Right atrium auricular region (tissue), 2 donors: ENCODE results near the gene AGBL4. TPM values are rescaled to one million over a fixed set of nuclear protein-coding genes. Genes with fewer than 3 reads are reported as not detected.
"Not testable (repeated sequence)": the region's sequence is repeated elsewhere in the genome, so short reads cannot be mapped to it uniquely, and the experiment has no call there.

Source experiments
- DNase-seq: peaks from one replicate; pipeline ENCODE4 v3.0.0-alpha.2; 2019; ENCODE audit warnings: low spot score
- H3K27ac ChIP-seq, 2 donors: fragments of 200-600 bp; sonication (generic); 1 replicate in 1 of 2; 2 replicates in 1 of 2; pipeline ENCODE4 v1.5.1; 2016 to 2019
- H3K27me3 ChIP-seq, 2 donors: fragments of 200-600 bp; sonication (generic); one replicate each; pipeline versions ENCODE4 v1.5.1 to v1.6.0; 2017 to 2019
- H3K36me3 ChIP-seq: fragments of 200-600 bp; sonication (generic); one replicate; pipeline ENCODE4 v1.5.1; 2016
- H3K4me1 ChIP-seq, 2 donors: fragments of 200-600 bp; sonication (generic); one replicate each; pipeline versions ENCODE4 v1.5.1 to v1.6.0; 2017 to 2019
- H3K4me3 ChIP-seq, 2 donors: fragments of 200-600 bp; sonication (generic); 1 replicate in 1 of 2; 2 replicates in 1 of 2; pipeline ENCODE4 v1.5.1; 2017 to 2019; ENCODE audit warnings: mild to moderate bottlenecking in 1 of 2, moderate library complexity in 1 of 2
- H3K9me3 ChIP-seq, 2 donors: fragments of 200-600 bp; sonication (generic); one replicate each; pipeline ENCODE4 v1.5.1; 2019
- total RNA-seq, 2 donors: library from RNA; depleted of rRNA; stranded (reverse); fragments of >200 nt; gene quantifications; one replicate each; pipeline ENCODE4 v1.1.0, GENCODE V29; 2016
- TF ChIP-seq, protein P1 (sequence below), 2 donors: fragments of 200-600 bp; sonication (generic); IDR thresholded peaks; one replicate each; pipeline ENCODE4 v1.5.1; 2019; ENCODE audit warnings: antibody characterized with exemption in 2 of 2

AGBL4 gene
- total RNA-seq, 2 donors from 2014 or later = 0.94 to 1.7 TPM

DNA sequence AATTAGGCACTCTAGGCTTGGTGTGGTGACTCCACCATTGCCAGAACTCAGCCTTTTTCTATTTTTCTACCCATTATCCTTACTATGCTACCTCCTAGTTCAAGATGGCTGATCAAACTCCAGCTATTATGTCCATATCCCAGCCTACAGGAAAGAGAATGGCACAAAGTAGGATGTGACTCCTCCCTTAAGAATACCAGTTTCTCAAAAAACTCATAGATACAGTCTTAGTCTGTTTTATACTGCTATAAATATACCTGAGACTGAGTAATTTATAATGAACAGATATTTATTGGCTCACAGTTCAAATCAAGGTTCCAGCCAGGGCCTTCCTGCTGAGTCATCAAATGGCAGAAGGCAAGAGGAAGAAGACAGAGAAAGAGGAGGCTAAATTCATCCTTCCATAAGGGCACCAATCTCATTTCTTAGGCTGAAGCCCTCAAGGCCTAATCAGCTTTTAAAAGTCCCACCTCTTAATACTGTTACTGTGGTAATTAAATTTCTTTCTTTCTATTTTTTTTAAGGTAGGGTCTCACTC lies 704.3 kb downstream of the AGBL4 start:
- Histone ChIP-seq H3K27me3 (no peaks in the 10 kb centered on the region), H3K9me3 (no peaks in the 10 kb centered on the region), H3K36me3 (no peaks in the 10 kb centered on the region), H3K4me1 (no peaks in the 10 kb centered on the region), H3K27ac (no peak overlapping the region), H3K4me3 (no peak overlapping the region)
- no peak for DNase-seq
- TF ChIP-seq, protein P1, sequence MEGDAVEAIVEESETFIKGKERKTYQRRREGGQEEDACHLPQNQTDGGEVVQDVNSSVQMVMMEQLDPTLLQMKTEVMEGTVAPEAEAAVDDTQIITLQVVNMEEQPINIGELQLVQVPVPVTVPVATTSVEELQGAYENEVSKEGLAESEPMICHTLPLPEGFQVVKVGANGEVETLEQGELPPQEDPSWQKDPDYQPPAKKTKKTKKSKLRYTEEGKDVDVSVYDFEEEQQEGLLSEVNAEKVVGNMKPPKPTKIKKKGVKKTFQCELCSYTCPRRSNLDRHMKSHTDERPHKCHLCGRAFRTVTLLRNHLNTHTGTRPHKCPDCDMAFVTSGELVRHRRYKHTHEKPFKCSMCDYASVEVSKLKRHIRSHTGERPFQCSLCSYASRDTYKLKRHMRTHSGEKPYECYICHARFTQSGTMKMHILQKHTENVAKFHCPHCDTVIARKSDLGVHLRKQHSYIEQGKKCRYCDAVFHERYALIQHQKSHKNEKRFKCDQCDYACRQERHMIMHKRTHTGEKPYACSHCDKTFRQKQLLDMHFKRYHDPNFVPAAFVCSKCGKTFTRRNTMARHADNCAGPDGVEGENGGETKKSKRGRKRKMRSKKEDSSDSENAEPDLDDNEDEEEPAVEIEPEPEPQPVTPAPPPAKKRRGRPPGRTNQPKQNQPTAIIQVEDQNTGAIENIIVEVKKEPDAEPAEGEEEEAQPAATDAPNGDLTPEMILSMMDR (IDR thresholded peaks at IDR 0.05) = no peak

DNA sequence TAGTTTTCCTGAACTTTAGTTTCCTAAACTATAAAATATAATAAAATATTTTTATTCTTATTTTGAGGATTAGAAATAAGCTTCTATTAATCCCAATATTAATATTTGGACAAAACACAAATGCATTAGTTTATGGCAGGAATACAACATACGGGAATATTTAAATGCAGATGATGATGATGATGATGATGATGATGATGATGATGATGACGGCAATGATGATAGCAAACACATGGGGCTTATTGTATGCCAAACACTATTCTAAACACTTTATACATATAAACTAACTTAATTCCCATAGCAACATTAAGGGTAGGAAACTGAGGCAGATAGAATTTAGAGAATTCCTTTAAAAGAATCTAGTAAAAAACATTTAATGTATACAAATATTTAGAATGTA lies 705.5 kb downstream of the AGBL4 start:
- no peak for DNase-seq
- Histone ChIP-seq H3K36me3 (no peaks in the 10 kb centered on the region), H3K9me3 (no peaks in the 10 kb centered on the region), H3K27me3 (no peaks in the 10 kb centered on the region), H3K27ac (no peak overlapping the region), H3K4me1 (no peaks in the 10 kb centered on the region), H3K4me3 (no peak overlapping the region)
- TF ChIP-seq, protein P1 (IDR thresholded peaks at IDR 0.05) = no peak

GRCh38 chr1:49307457-49307856 lies 716.3 kb downstream of the AGBL4 start:
- no peaks in the 10 kb centered on the region for H3K4me1 ChIP-seq
- TF ChIP-seq, protein P1 (IDR thresholded peaks at IDR 0.05) = no peak

DNA sequence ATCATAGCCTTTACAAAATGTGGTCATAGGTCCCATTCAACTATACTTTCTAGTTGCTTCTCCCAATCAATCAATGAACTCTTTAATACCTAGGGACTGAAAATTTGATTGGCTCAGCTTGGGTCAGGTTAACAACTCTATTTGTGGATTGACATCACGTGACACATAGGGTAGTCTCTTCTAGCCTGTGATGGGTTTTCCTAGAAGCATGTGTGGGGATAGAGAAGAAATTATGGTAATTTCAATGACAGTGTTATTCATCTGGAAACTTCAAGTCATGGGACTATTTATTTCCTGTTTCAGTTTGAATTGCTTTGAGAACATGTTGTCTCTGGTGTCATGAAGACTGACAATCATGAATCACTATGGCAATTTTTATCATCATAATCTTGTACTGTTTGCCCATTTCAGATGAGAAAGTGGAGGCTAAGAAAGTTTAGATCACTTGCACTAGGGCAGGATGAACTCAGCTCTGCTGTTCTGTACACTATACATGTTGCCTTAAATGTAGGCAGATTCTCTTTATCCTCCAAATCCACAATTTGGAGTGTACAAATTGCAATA lies 717.2 kb downstream of the AGBL4 start:
- H3K27ac ChIP-seq = no peak overlapping the region
- no peaks in the 10 kb centered on the region for H3K36me3 ChIP-seq
- DNase-seq = no peak
- H3K27me3 ChIP-seq = no peaks in the 10 kb centered on the region
- H3K9me3 ChIP-seq = no peaks in the 10 kb centered on the region
- H3K4me1 ChIP-seq = no peaks in the 10 kb centered on the region
- no peak overlapping the region for H3K4me3 ChIP-seq
- TF ChIP-seq, protein P1 (IDR thresholded peaks at IDR 0.05) = no peak

More at GRCh38 chr1:49307457-49307856, 716.3 kb downstream of the AGBL4 start:
- H3K36me3 ChIP-seq = no peaks in the 10 kb centered on the region
- no peak overlapping the region for H3K4me3 ChIP-seq
- H3K9me3 ChIP-seq = no peaks in the 10 kb centered on the region
- H3K27me3 ChIP-seq = no peaks in the 10 kb centered on the region
- DNase-seq = no peak
- H3K27ac ChIP-seq = no peak overlapping the region

- H3K27ac ChIP-seq, H3K4me1 ChIP-seq, DNase-seq, H3K27me3 ChIP-seq, H3K4me3 ChIP-seq, H3K36me3 ChIP-seq, H3K9me3 ChIP-seq: not testable (repeated sequence)
Observed at GRCh38 chr1:49302400-49302799, 721.4 kb downstream of the AGBL4 start.

DNA sequence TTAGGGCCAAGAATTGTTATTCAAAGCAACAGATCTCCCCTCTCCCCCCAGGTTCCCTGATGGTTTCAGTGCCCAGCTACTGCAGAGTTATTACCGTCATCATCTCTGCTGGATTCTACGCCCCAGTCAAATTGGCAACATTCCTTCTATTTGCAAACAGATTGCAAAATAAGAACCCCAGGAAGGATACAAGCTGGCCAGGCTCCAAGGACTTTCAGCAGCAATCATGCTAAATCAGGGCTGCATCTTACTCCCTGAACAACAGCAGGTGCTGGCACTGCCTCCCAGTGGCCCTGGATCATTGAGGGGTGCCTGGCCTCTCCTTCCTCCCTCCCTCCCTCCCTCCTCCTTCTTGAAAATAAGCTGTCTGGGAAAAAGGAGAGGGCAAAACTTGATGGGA lies 725.5 kb downstream of the AGBL4 start:
- no peak for DNase-seq
- no peak overlapping the region for H3K27ac ChIP-seq
- TF ChIP-seq, protein P1 (IDR thresholded peaks at IDR 0.05) = no peak
- no peaks in the 10 kb centered on the region for H3K36me3 ChIP-seq
- no peaks in the 10 kb centered on the region for H3K4me1 ChIP-seq
- no peak overlapping the region for H3K4me3 ChIP-seq
- no peaks in the 10 kb centered on the region for H3K9me3 ChIP-seq
- no peaks in the 10 kb centered on the region for H3K27me3 ChIP-seq
